OCI-LY1 (cell line): ENCODE results near the gene EIF1AD.

Experiments
- EZH2 ChIP-seq: fragments of 200-600 bp; sonication (generic), shearing (Covaris generic); IDR thresholded peaks from 2 replicates; pipeline ENCODE4 v1.8.0; 2017; ENCODE audit warnings: borderline replicate concordance, mixed run types, mild to moderate bottlenecking, antibody characterized with exemption, low read length, moderate library complexity, mixed read lengths
- TF ChIP-seq, protein P1 (sequence below): fragments of 200-600 bp; sonication (generic), shearing (Covaris generic); IDR thresholded peaks from 2 replicates; pipeline ENCODE4 v1.5.1; 2017; ENCODE audit warnings: mild to moderate bottlenecking, antibody characterized with exemption, low read length, moderate library complexity, mixed read lengths

- TF ChIP-seq, protein P1, sequence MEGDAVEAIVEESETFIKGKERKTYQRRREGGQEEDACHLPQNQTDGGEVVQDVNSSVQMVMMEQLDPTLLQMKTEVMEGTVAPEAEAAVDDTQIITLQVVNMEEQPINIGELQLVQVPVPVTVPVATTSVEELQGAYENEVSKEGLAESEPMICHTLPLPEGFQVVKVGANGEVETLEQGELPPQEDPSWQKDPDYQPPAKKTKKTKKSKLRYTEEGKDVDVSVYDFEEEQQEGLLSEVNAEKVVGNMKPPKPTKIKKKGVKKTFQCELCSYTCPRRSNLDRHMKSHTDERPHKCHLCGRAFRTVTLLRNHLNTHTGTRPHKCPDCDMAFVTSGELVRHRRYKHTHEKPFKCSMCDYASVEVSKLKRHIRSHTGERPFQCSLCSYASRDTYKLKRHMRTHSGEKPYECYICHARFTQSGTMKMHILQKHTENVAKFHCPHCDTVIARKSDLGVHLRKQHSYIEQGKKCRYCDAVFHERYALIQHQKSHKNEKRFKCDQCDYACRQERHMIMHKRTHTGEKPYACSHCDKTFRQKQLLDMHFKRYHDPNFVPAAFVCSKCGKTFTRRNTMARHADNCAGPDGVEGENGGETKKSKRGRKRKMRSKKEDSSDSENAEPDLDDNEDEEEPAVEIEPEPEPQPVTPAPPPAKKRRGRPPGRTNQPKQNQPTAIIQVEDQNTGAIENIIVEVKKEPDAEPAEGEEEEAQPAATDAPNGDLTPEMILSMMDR = no peak
- TF ChIP-seq EZH2 = no peak
These were observed 13.0 kb upstream of the EIF1AD start for GRCh38 chr11:66014804-66015453.
